Breast epithelium (tissue), 4 donors: ENCODE measurements around the gene LRFN4. TPM values are rescaled to one million over a fixed set of nuclear protein-coding genes. Genes with fewer than 3 reads are reported as not detected.

Experiments used
- DNase-seq, 2 donors: peaks; one replicate each; pipeline ENCODE4 v3.0.0-alpha.2; 2019; ENCODE audit warnings: low spot score in 2 of 2
- H3K27ac ChIP-seq, 2 donors: fragments of 200-600 bp; sonication (generic) in 1 of 2; one replicate each; pipeline ENCODE4 v1.5.1; 2016 to 2019; ENCODE audit warnings: mild to moderate bottlenecking in 1 of 2
- H3K27me3 ChIP-seq, 2 donors: fragments of 200-600 bp; sonication (generic) in 1 of 2; one replicate each; pipeline versions ENCODE4 v1.5.1 to v1.6.0; 2017 to 2019; ENCODE audit warnings: control low read depth in 1 of 2, mild to moderate bottlenecking in 1 of 2
- H3K36me3 ChIP-seq: fragments of 200-600 bp; one replicate; pipeline ENCODE4 v1.5.1; 2019
- H3K4me1 ChIP-seq, 2 donors: fragments of 200-600 bp; sonication (generic); one replicate each; pipeline ENCODE4 v1.5.1; 2016 to 2019; ENCODE audit warnings: control low read depth in 1 of 2
- H3K4me3 ChIP-seq, 3 donors: fragments of 200-600 bp; sonication (generic); 1 replicate in 2 of 3; 2 replicates in 1 of 3; pipeline ENCODE4 v1.5.1; 2016 to 2019; ENCODE audit warnings: mild to moderate bottlenecking in 3 of 3, moderate library complexity in 2 of 3
- H3K9me3 ChIP-seq, 2 donors: fragments of 200-600 bp; sonication (generic) in 1 of 2; one replicate each; pipeline ENCODE4 v1.5.1; 2016 to 2019; ENCODE audit warnings: control low read depth in 1 of 2
- POLR2A ChIP-seq: fragments of 450-650 bp; IDR thresholded peaks from one replicate; pipeline ENCODE4 v1.6.1; 2016; ENCODE audit warnings: antibody characterized with exemption, mild to moderate bottlenecking, moderate library complexity
- POLR2AphosphoS5 ChIP-seq, 3 donors: sonication (generic); formaldehyde crosslinking; IDR thresholded peaks; one replicate each; pipeline ENCODE4 v1.6.1; 2017; ENCODE audit warnings: antibody characterized with exemption in 3 of 3
- intact Hi-C: fragments of 100-400 bp; cut with DNase I; formaldehyde crosslinking; loops from one replicate; pipeline ENCODE4 v1.15.1; 2023; ENCODE audit warnings: low total_unique reads
- total RNA-seq, 3 donors: library from RNA; depleted of rRNA; stranded (reverse); fragments of >200 nt; gene quantifications; one replicate each; pipeline ENCODE4 v1.1.0, GENCODE V29; 2016
- TF ChIP-seq, protein P1 (sequence below), 3 donors: fragments of 450-650 bp; IDR thresholded peaks; one replicate each; pipeline ENCODE4 v1.5.1; 2016 to 2017; ENCODE audit warnings: antibody characterized with exemption in 3 of 3, mild to moderate bottlenecking in 3 of 3, moderate library complexity in 3 of 3

Gene LRFN4
- total RNA-seq, 3 donors from 2014 or later = 5.2 to 14.4 (median 11.7) TPM

DNA sequence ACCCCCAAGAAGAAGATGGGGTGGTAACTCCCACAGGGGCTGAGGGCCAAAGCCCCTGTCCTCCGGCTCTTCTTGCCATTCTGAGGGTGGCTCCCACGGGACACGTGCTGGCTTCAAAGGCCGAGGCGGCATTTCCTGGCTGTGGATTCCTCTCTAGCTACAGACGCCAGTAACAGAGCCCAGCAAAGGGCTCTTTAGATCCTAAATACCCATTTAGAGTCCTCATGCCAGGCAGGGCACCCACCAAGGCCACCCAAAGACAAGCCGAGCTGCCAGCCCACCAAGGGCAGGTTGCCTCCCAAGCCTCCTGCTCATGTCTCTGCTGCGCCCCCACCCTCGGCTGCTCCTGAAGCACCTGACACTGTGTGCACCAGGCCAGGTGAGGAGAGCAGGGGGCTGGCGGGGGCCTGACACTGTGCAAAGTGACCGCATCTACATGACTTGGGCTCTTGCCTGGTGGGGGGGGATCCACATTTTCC lies 5.7 kb downstream of the LRFN4 start:
- Histone ChIP-seq H3K4me3 (no peak overlapping the region), H3K36me3 (no peaks in the 10 kb centered on the region), H3K4me1 (no peaks in the 10 kb centered on the region), H3K9me3 (no peaks in the 10 kb centered on the region), H3K27ac (no peak overlapping the region), H3K27me3 (no peaks in the 10 kb centered on the region)
- DNase-seq = no peak
- intact Hi-C loops = no loop called here
- TF ChIP-seq, protein P1, sequence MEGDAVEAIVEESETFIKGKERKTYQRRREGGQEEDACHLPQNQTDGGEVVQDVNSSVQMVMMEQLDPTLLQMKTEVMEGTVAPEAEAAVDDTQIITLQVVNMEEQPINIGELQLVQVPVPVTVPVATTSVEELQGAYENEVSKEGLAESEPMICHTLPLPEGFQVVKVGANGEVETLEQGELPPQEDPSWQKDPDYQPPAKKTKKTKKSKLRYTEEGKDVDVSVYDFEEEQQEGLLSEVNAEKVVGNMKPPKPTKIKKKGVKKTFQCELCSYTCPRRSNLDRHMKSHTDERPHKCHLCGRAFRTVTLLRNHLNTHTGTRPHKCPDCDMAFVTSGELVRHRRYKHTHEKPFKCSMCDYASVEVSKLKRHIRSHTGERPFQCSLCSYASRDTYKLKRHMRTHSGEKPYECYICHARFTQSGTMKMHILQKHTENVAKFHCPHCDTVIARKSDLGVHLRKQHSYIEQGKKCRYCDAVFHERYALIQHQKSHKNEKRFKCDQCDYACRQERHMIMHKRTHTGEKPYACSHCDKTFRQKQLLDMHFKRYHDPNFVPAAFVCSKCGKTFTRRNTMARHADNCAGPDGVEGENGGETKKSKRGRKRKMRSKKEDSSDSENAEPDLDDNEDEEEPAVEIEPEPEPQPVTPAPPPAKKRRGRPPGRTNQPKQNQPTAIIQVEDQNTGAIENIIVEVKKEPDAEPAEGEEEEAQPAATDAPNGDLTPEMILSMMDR (IDR thresholded peaks at IDR 0.05) = no peak

DNA sequence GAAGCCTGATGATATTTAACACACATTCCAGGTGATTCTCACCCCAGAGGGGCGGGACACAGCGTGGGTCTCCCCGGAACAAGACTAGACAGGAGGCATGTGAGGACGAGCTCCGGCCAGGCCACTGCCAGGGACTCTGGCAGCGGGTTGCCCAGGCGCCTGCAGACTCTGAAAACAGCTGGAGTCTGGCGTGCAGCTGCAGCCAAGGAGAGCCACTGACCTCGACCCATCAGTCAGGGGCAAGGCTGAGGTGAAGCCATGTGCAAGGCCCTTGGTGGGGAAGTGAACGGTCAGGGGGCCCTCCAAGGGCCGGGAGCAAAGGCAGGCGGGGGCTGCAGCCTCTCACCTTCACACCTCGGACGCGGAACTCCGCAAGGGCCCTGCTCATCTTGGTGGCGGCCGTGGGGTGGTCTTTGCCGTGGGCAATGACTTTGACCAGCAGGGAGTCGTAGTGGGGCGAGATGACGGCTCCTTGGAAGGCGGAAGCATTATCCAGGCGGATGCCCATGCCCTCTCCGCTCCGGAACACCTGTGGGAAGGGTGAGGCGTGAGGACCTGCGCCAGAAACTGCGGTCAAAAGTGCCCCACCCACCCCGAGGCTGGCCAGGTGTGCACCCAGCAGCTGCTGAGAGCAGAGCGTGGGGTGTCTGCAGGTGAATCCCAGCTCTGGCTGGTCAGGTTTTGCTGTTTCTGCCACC lies 6.7 kb downstream of the LRFN4 start:
- Histone ChIP-seq H3K27ac (no peak overlapping the region), H3K4me3 (no peak overlapping the region), H3K27me3 (no peaks in the 10 kb centered on the region), H3K36me3 (no peaks in the 10 kb centered on the region), H3K4me1 (no peaks in the 10 kb centered on the region), H3K9me3 (no peaks in the 10 kb centered on the region)
- no peak for DNase-seq
- intact Hi-C loops = no loop called here
- TF ChIP-seq, protein P1 (IDR thresholded peaks at IDR 0.05) = no peak
- TF ChIP-seq POLR2A (no peak), POLR2AphosphoS5 (IDR thresholded peaks at IDR 0.05) (no peak)

DNA sequence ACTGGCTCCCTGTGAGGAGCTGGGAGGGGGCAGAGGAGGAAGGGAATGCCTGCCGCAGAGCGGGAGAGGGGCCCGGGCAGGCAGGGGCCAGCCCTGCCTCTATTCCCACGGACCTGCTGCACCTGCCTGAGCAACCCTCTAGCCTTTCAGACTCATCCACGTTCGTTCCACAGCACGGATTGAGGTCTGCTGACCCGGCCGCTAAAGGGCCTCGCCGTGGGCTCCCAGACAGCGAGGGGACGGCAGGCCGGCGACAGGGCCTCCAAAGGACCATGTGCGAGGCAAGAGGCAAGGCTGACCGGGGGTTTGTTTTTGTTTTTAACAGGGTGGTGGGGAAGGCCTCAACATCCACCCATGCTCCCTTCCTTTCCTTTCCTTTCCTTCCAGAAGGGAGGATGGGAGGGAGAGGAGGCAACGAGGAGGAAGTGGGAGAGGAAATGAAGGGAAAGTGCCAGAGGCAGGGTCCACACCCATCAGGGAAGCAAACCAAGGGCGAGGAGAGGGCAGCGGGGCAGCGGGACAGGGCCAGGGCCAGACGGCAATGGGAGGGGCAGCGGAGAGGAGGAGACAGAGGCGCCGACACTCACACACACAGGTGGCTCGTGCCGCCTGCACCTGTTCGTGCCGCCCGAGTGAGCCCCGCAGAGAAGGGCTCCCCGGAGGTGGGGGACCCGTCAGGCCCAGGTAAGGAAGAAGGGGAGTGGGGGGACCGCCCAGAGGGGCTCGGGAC lies 7.5 kb downstream of the LRFN4 start:
- Histone ChIP-seq H3K36me3 (no peaks in the 10 kb centered on the region), H3K4me3 (no peak overlapping the region), H3K4me1 (no peaks in the 10 kb centered on the region), H3K27ac (no peak overlapping the region), H3K27me3 (no peaks in the 10 kb centered on the region), H3K9me3 (no peaks in the 10 kb centered on the region)
- TF ChIP-seq, protein P1 (IDR thresholded peaks at IDR 0.05) = no peak
- TF ChIP-seq POLR2A = no peak
- TF ChIP-seq POLR2AphosphoS5 (IDR thresholded peaks at IDR 0.05) = no peak
- intact Hi-C loops = no loop called here
- DNase-seq = no peak

DNA sequence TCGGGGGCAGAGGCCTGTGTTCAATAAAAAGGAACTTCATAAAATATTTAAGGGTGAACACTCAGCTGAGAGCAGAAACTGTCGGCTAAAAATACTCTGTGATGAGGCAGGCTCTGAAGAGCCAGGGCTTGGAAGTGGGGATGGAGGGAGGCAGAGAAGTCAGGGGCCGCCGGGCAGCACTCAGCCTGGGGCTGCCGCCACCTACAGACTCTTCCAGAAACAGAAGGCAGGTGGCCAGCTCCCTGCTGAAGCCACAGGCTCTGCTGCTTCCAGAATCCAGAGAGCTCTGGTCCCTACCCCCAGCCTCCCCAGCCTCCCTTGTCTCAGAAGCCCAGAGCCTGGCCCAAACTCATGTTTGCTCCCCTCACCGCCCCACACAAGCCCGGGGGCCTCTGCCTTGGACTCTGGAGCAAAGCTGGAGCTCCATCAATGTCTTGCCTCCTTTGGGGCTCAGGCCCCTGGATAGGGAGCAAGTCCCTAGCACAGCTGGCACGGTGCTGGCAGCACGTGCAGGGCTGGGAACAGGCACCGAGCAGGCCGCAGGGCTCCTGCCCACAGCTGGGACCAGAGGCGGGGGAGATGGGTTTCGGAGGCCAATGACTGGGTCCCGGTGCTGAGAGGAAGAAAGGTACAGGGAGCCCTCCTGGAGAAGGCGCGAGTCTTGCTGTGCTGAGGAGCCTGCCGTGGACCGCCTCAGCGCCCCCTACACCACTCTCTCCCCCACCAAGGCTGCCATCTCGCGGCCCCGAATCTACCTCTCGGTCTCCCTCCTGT lies 8.2 kb downstream of the LRFN4 start:
- DNase-seq = no peak
- intact Hi-C loops = no loop called here
- H3K27ac ChIP-seq = no peak overlapping the region
- H3K4me3 ChIP-seq = no peak overlapping the region
- H3K27me3 ChIP-seq = no peaks in the 10 kb centered on the region
- TF ChIP-seq POLR2AphosphoS5 (IDR thresholded peaks at IDR 0.05) (no peak), POLR2A (no peak)
- TF ChIP-seq, protein P1 (IDR thresholded peaks at IDR 0.05) = no peak
- H3K9me3 ChIP-seq = no peaks in the 10 kb centered on the region
- H3K36me3 ChIP-seq = no peaks in the 10 kb centered on the region
- H3K4me1 ChIP-seq = no peaks in the 10 kb centered on the region
